ENCODE data around the gene SLC11A1.
A peak's percentile ranks its signal among the peaks of the same experiment; 100 is the strongest.

SLC11A1 gene

GRCh38 chr2:218432676-218433365 is 50.7 kb downstream of the SLC11A1 start:
- H3K27ac ChIP-seq: no peak overlapping the region
- no peak for TF ChIP-seq CTCF (conservative IDR thresholded peaks at IDR 0.05)

- no peak for TF ChIP-seq CTCF (conservative IDR thresholded peaks at IDR 0.05)
These were observed 52.4 kb downstream of the SLC11A1 start for GRCh38 chr2:218434456-218434855.

GRCh38 chr2:218435003-218435982 is 53.2 kb downstream of the SLC11A1 start:
- no peak for TF ChIP-seq CTCF (conservative IDR thresholded peaks at IDR 0.05)
- no peak overlapping the region for H3K27ac ChIP-seq

More at GRCh38 chr2:218434456-218434855, 52.4 kb downstream of the SLC11A1 start:
- no peak overlapping the region for H3K27ac ChIP-seq

- no peak for TF ChIP-seq CTCF (conservative IDR thresholded peaks at IDR 0.05)
These were observed 54.9 kb downstream of the SLC11A1 start for GRCh38 chr2:218436992-218437391.

GRCh38 chr2:218437969-218438368 is 55.9 kb downstream of the SLC11A1 start:
- H3K27ac ChIP-seq: peak overlapping the region; percentile 57
- TF ChIP-seq CTCF (conservative IDR thresholded peaks at IDR 0.05): no peak

More at GRCh38 chr2:218436992-218437391, 54.9 kb downstream of the SLC11A1 start:
- no peak overlapping the region for H3K27ac ChIP-seq

- TF ChIP-seq CTCF (conservative IDR thresholded peaks at IDR 0.05): no peak
- peak overlapping the region; percentile 57 for H3K27ac ChIP-seq
These were observed 56.5 kb downstream of the SLC11A1 start for GRCh38 chr2:218438596-218438995.

GRCh38 chr2:218444692-218445357 is 62.8 kb downstream of the SLC11A1 start:
- no peak for TF ChIP-seq CTCF (conservative IDR thresholded peaks at IDR 0.05)
- H3K27ac ChIP-seq: peak overlapping the region; percentile 94
